Fibroblast of lung (primary cell): ENCODE measurements around the gene GPR62. TPM values are rescaled to one million over a fixed set of nuclear protein-coding genes. Genes with fewer than 3 reads are reported as not detected.

ENCODE experiments used
- DNase-seq, 2 donors: peaks; one replicate each; pipeline versions ENCODE4 v3.0.0 to v3.0.0-alpha.2; 2010; ENCODE audit warnings: low read depth in 2 of 2
- H2AFZ ChIP-seq: 2 replicates; pipeline ENCODE4 v1.5.1; 2012; ENCODE audit warnings: low read length, control low read depth, inconsistent platforms
- H3K27ac ChIP-seq: 2 replicates; pipeline ENCODE4 v1.5.1; 2011; ENCODE audit warnings: low read length, control low read depth; ENCODE audit not compliant: insufficient read depth
- H3K27me3 ChIP-seq: 2 replicates; pipeline ENCODE4 v1.5.1; 2011; ENCODE audit warnings: mild to moderate bottlenecking, low read length; ENCODE audit not compliant: control insufficient read depth, insufficient read depth
- H3K36me3 ChIP-seq: 2 replicates; pipeline ENCODE4 v1.5.1; 2011; ENCODE audit warnings: low read length; ENCODE audit not compliant: control insufficient read depth, insufficient read depth
- H3K4me1 ChIP-seq: 2 replicates; pipeline ENCODE4 v1.5.1; 2011; ENCODE audit warnings: low read length; ENCODE audit not compliant: control insufficient read depth, insufficient read depth; ENCODE audit errors: extremely low read depth
- H3K4me2 ChIP-seq: 2 replicates; pipeline ENCODE4 v1.5.1; 2011; ENCODE audit warnings: low read length, control low read depth; ENCODE audit not compliant: insufficient read depth; ENCODE audit errors: extremely low read depth
- H3K4me3 ChIP-seq, 4 experiments: fragments of 200-600 bp in 1 of 4; sonication (generic) in 1 of 4; replicated peaks in 1 of 4; 2 replicates each; pipeline ENCODE4 v1.5.1; 2011 to 2016; ENCODE audit warnings: low read length in 4 of 4, low read depth in 3 of 4, mild to moderate bottlenecking in 3 of 4, control low read depth in 2 of 4, inconsistent platforms in 1 of 4, mixed read lengths in 1 of 4; ENCODE audit not compliant: insufficient read depth in 1 of 4; ENCODE audit errors: control extremely low read depth in 1 of 4
- H3K79me2 ChIP-seq: 2 replicates; pipeline ENCODE4 v1.5.1; 2012; ENCODE audit warnings: mild to moderate bottlenecking, low read length, inconsistent platforms; ENCODE audit not compliant: control insufficient read depth, insufficient read depth
- H3K9ac ChIP-seq: 2 replicates; pipeline ENCODE4 v1.5.1; 2011; ENCODE audit warnings: mild to moderate bottlenecking, low read length, control low read depth; ENCODE audit not compliant: insufficient read depth
- H3K9me3 ChIP-seq: 2 replicates; pipeline ENCODE4 v1.5.1; 2012; ENCODE audit warnings: low read depth, low read length; ENCODE audit not compliant: control insufficient read depth, insufficient read depth
- H4K20me1 ChIP-seq: 2 replicates; pipeline ENCODE4 v1.5.1; 2011; ENCODE audit warnings: low read length; ENCODE audit not compliant: control insufficient read depth, insufficient read depth; ENCODE audit errors: extremely low read depth
- EZH2 ChIP-seq: IDR thresholded peaks from 2 replicates; pipeline ENCODE4 v1.5.1; 2012; ENCODE audit warnings: low read length, control low read depth, mild to moderate bottlenecking; ENCODE audit errors: missing control alignments
- polyA plus RNA-seq, 2 donors: library from polyadenylated mRNA; depleted of rRNA in 1 of 2; stranded (reverse) in 1 of 2; unstranded in 1 of 2; fragments of >200 nt; gene quantifications; 2 replicates each; pipeline ENCODE4 v1.2.1, GENCODE V29; 2011 to 2012; ENCODE audit warnings: missing spikeins in 1 of 2
- total RNA-seq: library from RNA; depleted of rRNA; stranded (reverse); fragments of >200 nt; gene quantifications from 2 replicates; pipeline ENCODE4 v1.2.1, GENCODE V29; 2014
- TF ChIP-seq, protein P1 (sequence below), 2 donors: IDR thresholded peaks in 1 of 2; conservative IDR thresholded peaks in 1 of 2; 1 replicate in 1 of 2; 2 replicates in 1 of 2; pipeline ENCODE4 v1.5.1; 2011 to 2012; ENCODE audit warnings: low read length in 2 of 2, control low read depth in 1 of 2, inconsistent platforms in 1 of 2, low read depth in 1 of 2, mild to moderate bottlenecking in 1 of 2

Gene GPR62
- total and polyA plus RNA-seq, 2 donors (not counting 1 experiment from before 2014, with no cell fraction given), result under 0.01 TPM; not detected in 1

DNA sequence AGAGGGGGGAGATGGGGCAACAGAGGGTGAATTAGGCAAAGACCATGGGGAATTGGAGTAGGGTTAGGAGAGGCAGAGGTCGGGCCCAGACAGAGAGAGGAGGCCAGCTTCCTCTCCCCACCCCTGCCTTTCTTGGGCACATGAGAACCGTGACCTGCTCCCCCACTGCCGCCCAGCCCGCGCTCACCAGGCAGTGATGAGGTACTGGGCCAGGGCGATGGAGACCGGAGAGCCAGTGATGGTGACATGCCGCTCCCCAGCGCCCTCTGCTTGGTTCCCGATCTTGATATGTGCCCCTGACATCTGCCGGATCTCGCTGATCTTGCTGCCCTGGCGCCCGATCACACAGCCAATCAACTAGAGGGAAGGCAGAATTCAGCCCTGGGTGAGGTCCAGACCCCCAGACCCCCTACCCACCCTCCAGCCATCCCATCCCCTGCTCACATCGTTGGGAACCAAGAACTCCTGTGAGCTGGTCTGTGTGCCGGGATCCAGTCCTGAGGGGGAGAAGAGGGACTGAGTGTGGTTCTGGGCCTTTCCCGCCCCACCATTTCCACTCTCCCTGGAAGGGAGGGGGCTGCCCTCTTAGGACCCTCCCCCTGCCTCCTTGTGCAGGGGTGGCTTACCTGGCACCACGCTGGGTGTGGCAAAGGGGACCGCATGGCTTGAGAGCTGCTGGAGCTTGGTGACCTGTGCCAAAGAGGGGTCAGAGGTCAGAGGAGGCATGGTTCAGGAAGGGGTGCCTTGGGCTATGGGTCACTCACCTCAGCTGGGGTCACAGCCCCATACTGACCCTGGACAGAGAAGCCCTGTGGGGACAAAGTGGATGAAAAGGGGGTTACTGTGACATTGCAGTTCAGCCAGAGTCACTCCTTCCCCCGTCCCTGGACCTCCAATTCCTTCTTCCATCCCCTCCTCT is 3.7 kb downstream of the GPR62 start:
- DNase-seq, result no peak
- no peak overlapping the region for H3K27ac ChIP-seq
- H3K27me3 ChIP-seq, result peaks cover 5% of the 10 kb centered on the region
- H3K4me2 ChIP-seq, result no peak overlapping the region
- H3K79me2 ChIP-seq, result no peaks in the 10 kb centered on the region
- peaks cover 12% of the 10 kb centered on the region for H3K36me3 ChIP-seq
- no peak overlapping the region for H3K9ac ChIP-seq
- TF ChIP-seq, protein P1, sequence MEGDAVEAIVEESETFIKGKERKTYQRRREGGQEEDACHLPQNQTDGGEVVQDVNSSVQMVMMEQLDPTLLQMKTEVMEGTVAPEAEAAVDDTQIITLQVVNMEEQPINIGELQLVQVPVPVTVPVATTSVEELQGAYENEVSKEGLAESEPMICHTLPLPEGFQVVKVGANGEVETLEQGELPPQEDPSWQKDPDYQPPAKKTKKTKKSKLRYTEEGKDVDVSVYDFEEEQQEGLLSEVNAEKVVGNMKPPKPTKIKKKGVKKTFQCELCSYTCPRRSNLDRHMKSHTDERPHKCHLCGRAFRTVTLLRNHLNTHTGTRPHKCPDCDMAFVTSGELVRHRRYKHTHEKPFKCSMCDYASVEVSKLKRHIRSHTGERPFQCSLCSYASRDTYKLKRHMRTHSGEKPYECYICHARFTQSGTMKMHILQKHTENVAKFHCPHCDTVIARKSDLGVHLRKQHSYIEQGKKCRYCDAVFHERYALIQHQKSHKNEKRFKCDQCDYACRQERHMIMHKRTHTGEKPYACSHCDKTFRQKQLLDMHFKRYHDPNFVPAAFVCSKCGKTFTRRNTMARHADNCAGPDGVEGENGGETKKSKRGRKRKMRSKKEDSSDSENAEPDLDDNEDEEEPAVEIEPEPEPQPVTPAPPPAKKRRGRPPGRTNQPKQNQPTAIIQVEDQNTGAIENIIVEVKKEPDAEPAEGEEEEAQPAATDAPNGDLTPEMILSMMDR (conservative IDR thresholded peaks at IDR 0.05 in 1 of 2, IDR thresholded peaks at IDR 0.05 in 1 of 2; ENCODE audit: low read depth in 1 of 2, low read length in 2 of 2), result no peak
- no peak for TF ChIP-seq EZH2
- H3K9me3 ChIP-seq, result no peaks in the 10 kb centered on the region
- H3K4me1 ChIP-seq, result peaks cover 2% of the 10 kb centered on the region
- H2AFZ ChIP-seq, result no peak overlapping the region
- no peaks in the 10 kb centered on the region for H4K20me1 ChIP-seq
- no peak overlapping the region for H3K4me3 ChIP-seq

DNA sequence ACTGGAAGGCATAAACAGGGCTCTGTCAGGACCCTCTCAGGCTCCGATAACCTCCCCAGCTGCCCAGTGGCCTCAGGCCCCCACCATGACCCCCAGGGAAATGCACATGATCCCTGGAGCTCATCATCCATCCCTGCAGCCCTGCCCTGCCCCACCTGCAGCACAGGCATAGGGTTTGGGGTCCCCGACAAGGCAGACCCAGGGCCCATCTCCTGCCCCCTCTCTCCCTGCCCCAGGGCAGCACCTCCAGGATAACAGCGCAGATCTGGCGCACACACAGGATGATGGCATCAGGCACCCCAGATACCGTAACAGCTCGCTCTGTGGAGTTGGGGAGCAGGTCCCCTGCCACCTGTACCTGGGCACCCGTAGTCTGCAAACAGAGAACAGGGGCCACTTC is 4.5 kb downstream of the GPR62 start:
- Histone ChIP-seq H3K79me2 (peaks cover 3% of the 10 kb centered on the region), H3K4me2 (no peak overlapping the region), H3K27ac (no peak overlapping the region), H3K4me3 (no peak overlapping the region), H3K36me3 (peaks cover 12% of the 10 kb centered on the region), H3K9ac (no peak overlapping the region), H3K4me1 (peaks cover 2% of the 10 kb centered on the region), H2AFZ (no peak overlapping the region), H4K20me1 (no peaks in the 10 kb centered on the region), H3K27me3 (peaks cover 3% of the 10 kb centered on the region), H3K9me3 (no peaks in the 10 kb centered on the region)
- DNase-seq, result no peak
- TF ChIP-seq, protein P1 (conservative IDR thresholded peaks at IDR 0.05 in 1 of 2, IDR thresholded peaks at IDR 0.05 in 1 of 2; ENCODE audit: low read depth in 1 of 2, low read length in 2 of 2), result no peak
- no peak for TF ChIP-seq EZH2

DNA sequence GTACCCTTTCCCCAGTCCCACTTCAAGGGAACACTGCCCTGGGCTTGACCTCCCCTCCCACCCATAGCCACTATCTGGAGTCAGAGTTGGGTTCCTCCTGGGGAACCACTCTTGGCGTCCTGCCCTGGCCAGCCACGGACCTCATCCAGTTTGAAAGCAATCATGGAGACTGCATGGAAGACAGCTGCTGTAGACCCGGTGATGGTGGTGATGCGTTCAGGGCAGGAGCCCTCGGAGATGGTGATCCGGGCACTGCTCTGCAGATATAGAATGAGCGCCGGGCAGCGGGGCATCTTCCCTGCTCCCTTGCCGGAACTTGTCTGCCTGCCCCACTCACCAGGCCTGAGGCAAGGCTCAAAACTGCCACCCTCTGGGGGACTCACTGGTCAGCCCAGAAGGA is 5.2 kb downstream of the GPR62 start:
- Histone ChIP-seq H3K27ac (no peak overlapping the region), H3K4me3 (no peak overlapping the region), H3K27me3 (no peaks in the 10 kb centered on the region), H3K4me2 (no peak overlapping the region), H2AFZ (no peak overlapping the region), H3K9ac (no peak overlapping the region), H3K9me3 (no peaks in the 10 kb centered on the region), H4K20me1 (no peaks in the 10 kb centered on the region), H3K79me2 (peaks cover 5% of the 10 kb centered on the region), H3K36me3 (peaks cover 12% of the 10 kb centered on the region), H3K4me1 (peaks cover 2% of the 10 kb centered on the region)
- DNase-seq, result no peak
- TF ChIP-seq, protein P1 (conservative IDR thresholded peaks at IDR 0.05 in 1 of 2, IDR thresholded peaks at IDR 0.05 in 1 of 2; ENCODE audit: low read depth in 1 of 2, low read length in 2 of 2), result no peak
- no peak for TF ChIP-seq EZH2
